HG03575 (cell line): ENCODE measurements around the gene BAZ2A.
A peak's percentile ranks its signal among the peaks of the same experiment; 100 is the strongest.

Experiments
- ATAC-seq: cut with Tn5 transposase; IDR thresholded peaks from one replicate; pipeline ENCODE4 v1.9.1; 2021; ENCODE audit not compliant: unreplicated experiment, insufficient number of reproducible peaks, low FRiP score; ENCODE audit errors: extremely low read depth

Gene BAZ2A

GRCh38 chr12:56636675-56637540 lies 6.8 kb upstream of the BAZ2A start:
- ATAC-seq: peak; percentile 32

- no peak for ATAC-seq
These were observed 5.9 kb upstream of the BAZ2A start for GRCh38 chr12:56635806-56636674.

GRCh38 chr12:56634837-56635791 lies 5.0 kb upstream of the BAZ2A start:
- ATAC-seq: no peak

DNA sequence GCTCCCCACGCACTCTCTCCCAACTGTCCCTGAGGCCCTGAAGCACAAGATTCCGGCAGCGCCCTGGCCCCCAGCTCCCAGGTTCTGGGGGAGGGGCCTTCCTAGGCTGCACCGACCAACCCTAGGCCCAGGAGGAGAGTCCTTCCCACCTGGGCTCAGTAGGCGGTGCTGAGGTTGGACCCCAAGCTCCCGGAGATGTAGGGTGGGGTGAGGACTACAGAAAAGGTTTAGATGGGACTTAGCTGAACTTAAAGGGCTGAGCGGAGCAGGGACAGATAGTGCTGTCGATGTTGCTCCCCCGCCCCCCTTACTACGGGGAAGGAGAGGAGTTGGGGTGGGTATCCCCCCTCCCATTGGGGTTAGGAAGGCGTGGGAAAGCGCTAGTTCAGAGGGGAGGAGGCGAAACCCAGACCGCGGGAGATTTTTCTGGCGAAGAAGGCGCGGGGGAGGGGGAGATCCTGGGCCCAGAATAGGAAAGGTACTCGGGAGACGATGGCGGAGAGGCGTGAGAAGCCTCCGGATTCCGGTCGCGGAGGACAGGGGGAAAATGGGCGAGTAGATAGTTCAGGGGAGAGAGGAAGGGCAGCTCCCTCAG lies 4.2 kb upstream of the BAZ2A start:
- no peak for ATAC-seq

- no peak for ATAC-seq
These were observed 3.5 kb upstream of the BAZ2A start for GRCh38 chr12:56633468-56634241.

DNA sequence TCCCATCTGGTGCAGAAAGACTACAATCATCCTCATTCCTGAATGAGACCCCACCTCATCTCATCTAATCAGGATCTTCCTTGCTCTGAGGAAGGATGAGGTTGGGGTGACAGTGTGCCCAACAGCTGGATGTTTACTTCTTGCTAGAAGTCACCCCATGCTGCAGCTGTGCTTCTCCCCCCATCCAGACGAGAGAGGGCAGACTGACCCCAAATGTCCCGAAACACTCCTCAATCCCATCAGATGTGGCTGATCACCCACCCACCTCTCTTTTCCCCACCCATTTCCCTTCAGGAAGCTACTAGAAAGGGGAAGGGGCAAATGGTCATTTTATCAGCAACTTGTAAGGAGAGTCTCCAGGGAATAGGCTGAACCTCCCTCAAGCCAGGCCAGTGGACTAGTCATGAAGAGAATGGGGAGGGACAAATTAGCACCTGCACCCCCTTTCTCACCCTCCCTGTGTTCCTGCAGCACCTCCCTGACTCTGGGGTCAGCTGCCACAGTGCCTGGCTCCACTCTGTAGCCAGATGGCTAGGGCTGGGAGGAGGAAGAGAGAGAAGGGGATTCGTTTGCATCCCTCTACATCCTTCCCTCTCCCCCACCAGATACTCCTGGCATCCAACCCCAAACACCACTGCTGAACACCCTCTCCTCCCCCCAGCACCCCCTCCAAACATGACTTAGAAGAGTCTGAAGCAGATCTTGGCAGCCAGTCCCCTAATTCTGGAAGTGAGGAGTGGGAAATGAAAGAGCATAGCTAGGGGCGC lies 2.8 kb upstream of the BAZ2A start:
- ATAC-seq: no peak

DNA sequence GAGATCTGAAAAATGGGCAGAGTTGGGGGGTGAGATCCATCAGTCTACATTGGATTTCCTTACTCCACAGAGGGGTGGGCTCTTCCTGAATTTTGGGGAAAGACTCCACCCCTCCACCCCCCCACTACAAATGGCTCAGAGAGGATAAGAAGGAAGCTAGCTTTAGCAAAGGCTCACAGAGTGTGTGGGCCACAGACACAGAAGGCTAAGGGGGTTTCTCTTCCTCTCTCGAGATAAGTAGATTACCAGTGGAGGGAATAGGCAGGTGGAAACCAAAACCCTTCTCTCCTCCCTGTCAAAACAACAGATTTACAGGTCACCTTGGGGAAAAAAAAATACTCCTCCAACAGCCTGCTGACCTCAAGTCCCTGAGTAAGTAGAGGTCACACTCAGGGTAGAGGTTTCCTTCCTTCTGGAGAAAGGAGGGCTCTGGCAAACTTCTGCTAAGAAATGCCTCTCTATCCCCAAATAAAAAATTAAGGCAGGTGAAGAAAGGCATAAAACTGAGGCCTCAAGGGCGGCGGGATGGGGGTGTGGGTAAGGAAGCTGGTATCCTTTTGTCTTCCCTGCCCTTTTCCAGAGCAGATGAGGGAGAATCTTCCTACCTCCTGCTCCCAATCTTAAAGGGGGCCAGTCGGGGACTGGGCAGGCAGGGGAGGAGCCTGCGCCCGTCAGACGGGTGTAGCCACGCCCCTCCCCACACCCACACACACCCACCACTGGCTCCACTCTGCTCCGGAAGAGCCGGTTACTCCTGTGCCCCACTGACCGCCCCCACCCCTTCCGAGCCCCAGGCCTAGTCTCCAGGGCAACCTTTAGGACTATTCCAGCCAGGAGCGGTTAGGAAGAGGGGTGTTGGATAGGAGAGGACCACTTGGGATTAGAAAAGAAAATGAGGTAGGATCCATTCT lies 1.9 kb upstream of the BAZ2A start:
- no peak for ATAC-seq

GRCh38 chr12:56629459-56630179 lies 507 bp downstream of the BAZ2A start:
- no peak for ATAC-seq

GRCh38 chr12:56628671-56629458 lies 1.3 kb downstream of the BAZ2A start:
- ATAC-seq: no peak

DNA sequence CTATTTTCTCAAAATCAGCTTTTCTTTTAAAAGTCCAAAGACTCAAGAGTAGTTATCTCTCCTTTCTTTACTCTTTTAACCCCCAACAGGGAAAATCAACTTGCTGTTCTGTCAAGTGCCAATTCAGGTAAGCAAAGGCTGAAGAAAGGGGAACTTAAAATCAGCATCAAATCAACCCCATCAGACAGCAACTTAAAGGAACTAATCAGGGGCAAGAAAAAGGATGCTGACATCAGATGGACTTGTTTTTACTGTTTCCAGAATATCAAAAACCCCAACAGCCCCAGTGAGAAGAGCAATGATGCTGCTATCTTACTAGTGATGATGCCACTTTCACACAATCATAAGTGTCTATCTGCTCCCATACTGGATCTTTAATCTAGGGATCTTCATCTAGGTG lies 3.4 kb downstream of the BAZ2A start:
- ATAC-seq: no peak

- no peak for ATAC-seq
These were observed 7.6 kb downstream of the BAZ2A start for GRCh38 chr12:56622535-56622934.

- ATAC-seq: no peak
These were observed 13.2 kb downstream of the BAZ2A start for GRCh38 chr12:56616925-56617324.

GRCh38 chr12:56616244-56616643 lies 13.9 kb downstream of the BAZ2A start:
- no peak for ATAC-seq

GRCh38 chr12:56614627-56615026 lies 15.5 kb downstream of the BAZ2A start:
- no peak for ATAC-seq

DNA sequence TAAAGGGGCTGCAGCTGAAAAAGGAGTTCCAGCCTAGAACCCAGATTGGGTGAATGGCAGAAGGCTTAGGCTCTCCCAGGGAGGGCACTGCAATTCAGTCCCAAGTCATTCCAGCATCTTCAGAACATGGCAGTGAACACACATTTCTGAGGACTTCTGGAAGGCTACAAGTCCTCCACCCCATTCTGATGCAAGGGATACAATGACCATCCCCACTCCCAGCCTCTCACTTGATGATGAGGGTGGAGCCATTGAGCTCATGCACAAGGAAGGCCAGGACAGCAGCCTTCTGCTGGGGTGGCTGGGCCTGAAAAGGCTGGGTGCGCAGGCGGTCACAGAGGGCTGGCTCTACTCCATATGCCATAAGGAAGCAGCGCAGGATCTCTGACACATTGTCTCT lies 25.8 kb downstream of the BAZ2A start:
- no peak for ATAC-seq
